ENCODE results near the gene PDE2A. TPM values are rescaled to one million over a fixed set of nuclear protein-coding genes. Genes with fewer than 3 reads are reported as not detected.

Gene PDE2A
- polyA plus RNA-seq, 3 donors: 11.2 to 84.8 (median 40.8) TPM

- no peak overlapping the region for H3K27ac ChIP-seq (ENCODE audit: low read depth, low read length)
- 78 to 88% (median 79%) methylated on average over 5 of the region's 5 CpGs for WGBS, 3 donors
Observed at GRCh38 chr11:72706579-72706978, 32.4 kb upstream of the PDE2A start.

DNA sequence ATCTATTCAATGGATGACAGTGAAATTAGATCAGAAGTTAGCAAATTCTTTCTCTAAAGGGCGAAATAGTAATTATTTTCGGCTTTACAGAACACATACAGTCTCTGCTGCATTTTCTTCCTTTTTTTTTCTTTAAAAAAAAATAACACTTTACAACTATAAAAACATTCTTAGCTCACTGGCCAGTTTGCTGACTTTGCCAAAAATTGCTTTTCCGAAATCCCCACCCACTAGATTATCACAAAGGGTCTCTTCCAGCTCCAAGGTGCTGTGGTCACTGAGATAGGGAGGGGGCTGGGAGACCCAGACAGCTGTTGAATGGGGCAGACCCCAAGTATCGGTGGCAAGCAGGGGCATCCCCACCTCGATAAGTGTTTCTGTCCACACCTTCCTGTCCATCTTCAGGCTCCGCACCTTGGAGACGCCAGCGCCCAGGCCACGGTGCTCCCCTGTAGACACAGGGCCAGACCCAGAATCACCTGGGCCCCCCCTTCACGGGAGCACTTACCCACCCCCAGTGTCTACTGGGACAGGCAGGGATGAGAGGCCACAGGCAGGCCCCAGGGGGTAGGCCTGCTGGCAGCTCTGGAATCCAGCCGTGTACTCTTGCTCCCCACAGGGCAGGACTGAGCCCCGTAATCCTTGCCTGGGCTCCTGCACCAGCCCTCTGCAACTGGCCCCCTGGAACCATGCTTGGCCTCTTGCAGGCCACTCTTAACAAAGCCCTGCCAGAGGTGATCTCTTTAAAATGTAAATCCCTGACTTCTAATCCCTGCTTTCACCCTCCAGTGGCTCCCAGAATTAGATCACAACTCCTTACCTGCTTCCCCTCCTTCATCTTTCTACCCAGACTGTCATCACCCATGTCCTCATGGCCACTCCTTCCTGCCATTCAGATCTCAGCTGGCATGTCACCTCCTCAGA lies 31.5 kb upstream of the PDE2A start:
- 80 to 85% (median 84%) methylated on average over 12 of the region's 12 CpGs for WGBS, 3 donors
- H3K27ac ChIP-seq (ENCODE audit: low read depth, low read length): no peak overlapping the region

GRCh38 chr11:72704783-72705265 lies 30.6 kb upstream of the PDE2A start:
- 57 to 71% (median 62%) methylated on average over 4 of the region's 4 CpGs for WGBS, 3 donors
- H3K27ac ChIP-seq (ENCODE audit: low read depth, low read length): no peak overlapping the region

GRCh38 chr11:72704028-72704782 lies 30.0 kb upstream of the PDE2A start:
- no peak overlapping the region for H3K27ac ChIP-seq (ENCODE audit: low read depth, low read length)
- WGBS, 3 donors: 63 to 80% (median 70%) methylated on average over 13 of the region's 13 CpGs

DNA sequence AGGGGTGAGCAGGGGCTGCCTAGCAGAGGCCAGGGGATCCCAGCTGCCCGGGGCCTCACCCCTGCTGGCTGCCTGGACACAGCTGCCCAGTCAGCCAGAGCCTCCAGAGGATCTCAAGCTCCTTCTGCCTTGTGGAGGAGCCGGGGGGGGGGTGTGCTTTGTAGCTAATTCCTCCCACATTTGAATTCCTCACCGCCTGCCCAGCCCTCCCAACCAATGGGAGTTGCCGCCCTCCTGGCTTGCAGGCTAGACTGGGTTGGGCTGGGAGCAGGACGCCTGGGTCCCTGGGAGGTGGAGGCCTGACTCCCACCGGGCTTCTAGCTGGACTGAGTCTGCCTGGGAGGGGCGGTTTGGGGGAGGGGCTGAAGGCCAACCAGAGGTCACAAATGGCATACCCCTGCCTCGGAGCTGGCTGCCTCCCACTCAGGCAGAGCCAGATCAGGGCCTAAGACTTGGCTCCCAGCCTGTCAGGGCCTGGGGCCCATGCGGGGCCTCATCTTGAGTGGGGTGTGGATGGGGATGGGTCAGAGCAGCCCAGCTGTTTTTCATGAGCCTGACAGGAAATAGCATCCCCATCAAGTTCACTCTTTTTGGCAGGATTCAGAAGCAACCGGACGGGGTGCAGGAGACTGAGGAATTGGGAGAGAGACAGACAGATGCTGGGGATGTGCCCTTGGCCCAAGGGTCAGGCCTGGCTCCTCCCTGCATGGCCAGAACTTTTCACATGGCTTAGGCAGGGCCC lies 29.2 kb upstream of the PDE2A start:
- peak overlapping the region; percentile 14 for H3K27ac ChIP-seq (ENCODE audit: low read depth, low read length)
- 47 to 67% (median 47%) methylated on average over 10 to 11 of the region's 11 CpGs for WGBS, 3 donors

DNA sequence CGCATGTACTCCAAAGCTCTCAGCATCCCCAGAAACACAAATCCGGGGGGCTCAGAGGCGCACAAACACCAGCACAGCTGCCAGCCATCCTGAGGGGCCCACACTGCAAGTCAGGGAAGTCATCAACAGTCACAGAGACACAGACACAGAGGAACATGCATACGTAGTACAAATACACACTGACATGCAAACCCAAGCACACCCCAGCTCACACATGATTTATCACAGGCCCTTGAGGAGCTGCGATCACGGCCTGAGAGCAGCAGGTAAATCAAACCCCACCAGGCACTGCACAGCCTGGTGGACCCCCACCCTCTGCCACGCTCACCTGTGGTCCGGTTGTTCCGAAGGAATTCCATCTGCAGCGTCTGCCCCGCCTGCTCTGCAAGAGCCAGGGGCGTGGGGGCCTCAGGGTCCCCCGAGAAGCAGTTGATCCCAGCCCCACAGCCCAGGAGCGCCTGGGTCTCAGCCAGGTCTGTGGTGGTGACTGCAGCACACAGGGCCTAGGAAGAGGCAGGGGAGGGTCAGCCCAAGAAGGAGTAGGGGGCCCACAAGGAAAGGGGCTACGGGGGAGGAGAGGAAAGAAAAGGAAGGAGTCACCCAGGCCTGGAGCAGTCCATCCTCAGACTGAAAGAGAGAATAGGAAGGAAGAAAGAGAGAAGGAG lies 28.5 kb upstream of the PDE2A start:
- peak overlapping the region; percentile 5 for H3K27ac ChIP-seq (ENCODE audit: low read depth, low read length)
- WGBS, 3 donors: 63 to 82% (median 65%) methylated on average over 15 of the region's 15 CpGs

DNA sequence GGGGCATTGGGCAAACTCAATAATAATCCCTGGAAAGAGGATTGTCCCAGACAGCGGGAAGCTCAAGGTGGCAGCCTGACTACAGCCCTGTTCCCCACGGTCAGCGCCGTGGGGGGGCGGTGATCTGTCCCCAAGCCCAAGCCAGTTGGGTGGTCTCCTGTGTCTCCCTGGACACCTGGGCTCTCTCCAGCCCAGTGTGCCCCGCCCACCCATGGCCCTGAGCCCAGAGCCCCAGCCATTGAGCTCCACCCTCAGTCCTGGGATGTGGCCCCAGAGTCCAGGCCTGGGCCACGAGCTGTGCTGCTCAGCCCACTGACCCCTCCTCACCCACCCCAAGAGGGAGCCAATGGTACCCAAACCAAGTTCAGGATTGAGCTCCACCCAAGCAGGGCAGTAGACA lies 27.9 kb upstream of the PDE2A start:
- 64 to 82% (median 74%) methylated on average over 7 of the region's 7 CpGs for WGBS, 3 donors
- H3K27ac ChIP-seq (ENCODE audit: low read depth, low read length): no peak overlapping the region

DNA sequence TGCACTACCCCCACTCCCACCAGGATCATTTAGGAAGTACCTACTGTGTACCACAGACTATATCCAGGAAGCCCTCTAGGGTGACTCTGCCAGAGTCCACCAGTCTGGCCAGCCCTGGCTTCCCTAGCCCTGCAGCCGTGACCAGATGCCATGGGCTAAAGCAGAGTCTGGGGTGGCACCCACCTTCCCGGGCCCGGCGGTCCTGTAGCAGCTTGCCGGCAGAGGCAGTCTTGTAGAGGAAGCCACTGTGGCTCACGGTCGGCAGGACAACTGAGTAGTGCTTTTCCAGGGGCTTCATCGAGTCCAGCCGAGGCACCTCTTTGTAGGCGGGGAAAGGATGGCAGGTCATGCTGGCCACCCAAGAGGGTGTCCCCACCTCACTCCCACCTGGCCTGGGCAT lies 27.2 kb upstream of the PDE2A start:
- no peak overlapping the region for H3K27ac ChIP-seq (ENCODE audit: low read depth, low read length)
- WGBS, 3 donors: 88 to 96% (median 95%) methylated on average over 10 of the region's 10 CpGs

DNA sequence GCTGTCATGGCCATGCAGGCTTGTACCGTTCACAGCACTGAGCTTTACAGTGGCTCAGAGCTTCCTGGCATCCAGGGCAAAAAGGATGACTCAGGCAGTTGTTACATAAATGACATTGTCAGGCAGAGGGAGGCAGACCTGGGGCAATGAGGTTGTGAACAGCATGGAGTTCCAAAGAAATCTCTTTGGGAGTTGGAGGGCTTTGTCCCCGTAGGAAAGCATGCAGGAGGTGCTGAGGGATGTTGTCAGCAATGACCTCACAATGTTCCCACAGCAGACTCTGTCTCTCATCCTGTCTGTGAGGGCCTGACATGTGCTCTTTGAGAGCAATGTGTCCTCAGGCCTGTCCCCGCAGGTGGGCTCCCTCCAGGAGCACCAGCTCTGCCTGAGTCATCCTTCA lies 25.9 kb upstream of the PDE2A start:
- 75 to 82% (median 80%) methylated on average over 3 of the region's 3 CpGs for WGBS, 3 donors
- no peak overlapping the region for H3K27ac ChIP-seq (ENCODE audit: low read depth, low read length)

- H3K27ac ChIP-seq (ENCODE audit: low read depth, low read length): no peak overlapping the region
- 85 to 88% (median 87%) methylated on average over 16 of the region's 16 CpGs for WGBS, 3 donors
Observed at GRCh38 chr11:72697814-72698213, 23.6 kb upstream of the PDE2A start.

GRCh38 chr11:72696866-72697700 lies 22.9 kb upstream of the PDE2A start:
- 74 to 83% (median 82%) methylated on average over 41 to 44 of the region's 44 CpGs for WGBS, 3 donors
- H3K27ac ChIP-seq (ENCODE audit: low read depth, low read length): no peak overlapping the region

- 91 to 100% (median 92%) methylated on average over 7 of the region's 7 CpGs for WGBS, 3 donors
- H3K27ac ChIP-seq (ENCODE audit: low read depth, low read length): no peak overlapping the region
Observed at GRCh38 chr11:72695354-72695753, 21.1 kb upstream of the PDE2A start.

DNA sequence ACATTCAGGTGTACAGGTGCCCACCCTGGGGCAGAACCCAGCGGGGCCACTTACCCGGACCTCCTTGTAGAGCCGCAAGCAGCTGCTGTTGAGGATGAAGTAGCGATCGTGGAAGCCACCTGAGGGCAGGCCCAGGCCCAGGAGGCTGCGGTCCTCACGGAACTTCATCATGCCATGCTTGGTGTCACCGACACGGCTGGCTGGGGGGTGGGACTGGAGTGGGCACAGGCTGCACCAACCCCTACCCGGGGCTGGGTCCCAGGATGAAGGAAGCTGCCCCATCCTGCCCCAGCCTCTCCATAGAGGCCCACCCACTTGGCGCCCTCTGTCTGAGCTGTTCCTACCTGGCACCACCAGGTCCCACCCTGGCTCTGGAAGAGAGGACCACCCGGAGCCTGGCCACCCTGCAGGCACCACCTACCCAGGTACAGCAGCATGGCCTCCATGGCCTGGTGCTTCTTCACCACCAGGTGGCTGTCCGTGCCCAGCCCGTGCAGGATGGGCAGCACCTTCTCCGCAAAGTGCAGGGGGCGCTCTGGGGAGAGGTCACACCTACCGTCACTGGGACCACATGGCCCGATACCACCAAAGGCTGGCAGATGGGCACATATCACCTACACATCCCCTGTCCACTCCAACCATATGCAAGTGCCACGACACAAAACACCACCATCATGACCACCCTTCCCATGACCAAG lies 19.2 kb upstream of the PDE2A start:
- H3K27ac ChIP-seq (ENCODE audit: low read depth, low read length): no peak overlapping the region
- 96 to 97% (median 97%) methylated on average over 19 of the region's 19 CpGs for WGBS, 3 donors

DNA sequence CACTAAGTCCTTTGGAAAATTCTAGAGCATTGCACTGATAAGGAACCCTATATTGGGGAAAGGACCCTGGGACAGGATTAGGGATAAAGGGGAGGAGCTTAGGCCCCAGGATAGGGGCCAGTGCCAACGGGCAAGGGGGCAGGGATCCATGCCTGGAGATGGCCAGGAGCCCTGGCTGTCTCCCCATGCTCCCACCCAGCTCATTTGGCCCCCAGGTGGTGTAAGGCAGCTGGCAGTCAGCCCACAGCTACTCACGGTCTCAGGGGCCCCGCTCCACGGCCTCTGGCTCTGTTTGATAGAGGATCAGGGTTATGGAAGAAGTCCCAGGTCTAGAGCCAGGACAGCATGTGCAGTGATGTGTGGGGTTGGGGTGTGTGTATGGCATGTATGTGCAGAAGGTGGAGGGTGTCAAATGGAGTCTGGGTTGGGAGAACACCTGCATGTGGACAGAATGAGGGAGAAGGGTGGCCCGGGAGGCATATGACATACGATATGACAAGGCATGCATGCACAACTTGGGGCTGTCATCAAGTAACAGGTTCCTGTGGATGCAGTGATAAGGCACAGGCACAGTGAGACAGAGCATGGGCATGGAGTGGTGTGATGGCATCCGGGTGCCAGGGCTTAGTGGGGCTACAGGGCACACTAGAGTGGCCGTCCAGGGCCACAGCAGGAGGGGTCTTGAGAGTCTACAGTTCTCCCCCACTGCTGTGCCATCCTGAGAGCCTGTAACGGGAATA lies 18.4 kb upstream of the PDE2A start:
- H3K27ac ChIP-seq (ENCODE audit: low read depth, low read length): no peak overlapping the region
- WGBS, 3 donors: 81 to 92% (median 86%) methylated on average over 9 of the region's 9 CpGs

DNA sequence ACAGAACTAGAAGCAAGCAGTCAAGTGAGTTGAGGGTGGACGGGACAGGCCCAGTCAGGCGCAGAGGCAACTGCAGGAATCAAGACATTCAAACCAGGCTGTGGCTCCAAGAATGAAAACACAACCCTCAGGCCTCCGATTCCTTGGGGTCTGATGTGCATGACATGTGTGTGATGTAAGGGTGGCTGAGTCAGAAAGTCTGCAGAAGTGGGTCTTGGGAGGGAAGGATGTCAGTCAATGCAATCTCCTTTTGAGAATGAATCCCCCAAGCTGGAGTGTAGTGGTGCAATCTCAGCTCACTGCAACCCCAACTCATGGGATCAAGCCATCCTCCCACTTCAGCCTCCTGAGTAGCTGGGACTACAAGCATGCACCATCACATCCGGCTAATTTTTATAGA lies 15.9 kb upstream of the PDE2A start:
- H3K27ac ChIP-seq (ENCODE audit: low read depth, low read length): no peak overlapping the region
- WGBS, 3 donors: 85 to 96% (median 85%) methylated on average over 4 of the region's 4 CpGs

DNA sequence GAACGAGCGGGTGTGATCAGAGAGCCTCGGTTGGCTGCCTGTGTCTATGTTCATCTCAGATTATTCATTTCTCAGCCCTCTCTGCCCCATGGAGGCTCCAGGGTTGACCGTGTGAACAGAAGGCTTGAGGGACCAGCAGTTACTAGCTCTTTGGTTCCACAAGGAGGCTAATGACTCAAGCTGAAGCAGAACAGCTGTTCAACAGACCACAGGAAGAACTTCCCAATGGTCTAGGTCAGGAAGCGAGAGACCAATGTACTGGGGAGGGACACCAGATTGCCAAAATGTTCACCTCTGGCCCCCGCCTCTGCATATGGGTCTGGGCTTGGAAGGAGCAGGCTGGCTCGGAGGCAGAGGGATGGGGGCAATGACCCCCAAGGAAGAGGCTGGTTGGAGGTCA lies 14.7 kb upstream of the PDE2A start:
- 80 to 87% (median 85%) methylated on average over 7 of the region's 7 CpGs for WGBS, 3 donors
- H3K27ac ChIP-seq (ENCODE audit: low read depth, low read length): no peak overlapping the region
